ENCODE results near the gene MAPK13. TPM values are rescaled to one million over a fixed set of nuclear protein-coding genes. Genes with fewer than 3 reads are reported as not detected.

The MAPK13 gene
- total RNA-seq, 4 donors from 2014 or later, result 1.4 to 8.4 (median 3.1) TPM

- Histone ChIP-seq H3K27ac (no peak overlapping the region), H3K9me3 (no peaks in the 10 kb centered on the region), H3K36me3 (peaks cover 0 to 22% of the 10 kb centered on the region in 2 donors), H3K27me3 (no peaks in the 10 kb centered on the region), H3K4me1 (peaks cover 0 to 9% (median 5%) of the 10 kb centered on the region in 3 donors), H3K4me3 (no peak overlapping the region)
- ATAC-seq, result no peak
- TF ChIP-seq EP300 (IDR thresholded peaks at IDR 0.05), result no peak
- no peak for TF ChIP-seq POLR2A (IDR thresholded peaks at IDR 0.05)
- no peak for TF ChIP-seq CTCF (IDR thresholded peaks at IDR 0.05)
- TF ChIP-seq POLR2AphosphoS5 (IDR thresholded peaks at IDR 0.05), result no peak
- 89 to 96% methylated on average over 2 of the region's 2 CpGs for WGBS, 2 donors (ENCODE audit: low coverage in 1 of 2)
Measured at GRCh38 chr6:36116943-36117342, 13.4 kb upstream of the MAPK13 start.

GRCh38 chr6:36117658-36118549, 12.4 kb upstream of the MAPK13 start:
- Histone ChIP-seq H3K4me1 (peaks cover 0 to 9% (median 5%) of the 10 kb centered on the region in 3 donors), H3K27me3 (no peaks in the 10 kb centered on the region), H3K27ac (no peak overlapping the region), H3K4me3 (no peak overlapping the region), H3K36me3 (peaks cover 0 to 18% of the 10 kb centered on the region in 2 donors), H3K9me3 (no peaks in the 10 kb centered on the region)
- ATAC-seq, result no peak
- TF ChIP-seq POLR2AphosphoS5 (IDR thresholded peaks at IDR 0.05) (no peak), CTCF (IDR thresholded peaks at IDR 0.05) (no peak), POLR2A (IDR thresholded peaks at IDR 0.05) (no peak), EP300 (IDR thresholded peaks at IDR 0.05) (no peak)
- WGBS, 2 donors (ENCODE audit: low coverage in 1 of 2), result 79 to 96% methylated on average over 4 to 8 of the region's 8 CpGs

- H3K27me3 ChIP-seq, result no peaks in the 10 kb centered on the region
- WGBS, 2 donors (ENCODE audit: low coverage in 1 of 2), result 33 to 74% methylated on average over 1 to 3 of the region's 4 CpGs
- peaks cover 0 to 18% of the 10 kb centered on the region in 2 donors for H3K36me3 ChIP-seq
- no peak for TF ChIP-seq POLR2A (IDR thresholded peaks at IDR 0.05)
- H3K4me1 ChIP-seq, result peaks cover 0 to 11% (median 5%) of the 10 kb centered on the region in 3 donors
- H3K9me3 ChIP-seq, result no peaks in the 10 kb centered on the region
- ATAC-seq, result peak; percentile 75
- no peak overlapping the region for H3K4me3 ChIP-seq
- H3K27ac ChIP-seq, result no peak overlapping the region
Measured at GRCh38 chr6:36118550-36119107, 11.7 kb upstream of the MAPK13 start.

- Histone ChIP-seq H3K9me3 (no peaks in the 10 kb centered on the region), H3K36me3 (peaks cover 0 to 18% of the 10 kb centered on the region in 2 donors), H3K27ac (no peak overlapping the region), H3K4me3 (no peak overlapping the region), H3K4me1 (peaks cover 0 to 17% (median 5%) of the 10 kb centered on the region in 3 donors), H3K27me3 (no peaks in the 10 kb centered on the region)
- 74 to 100% methylated on average over 3 to 4 of the region's 4 CpGs for WGBS, 2 donors (ENCODE audit: low coverage in 1 of 2)
- ATAC-seq, result no peak
- TF ChIP-seq POLR2A (IDR thresholded peaks at IDR 0.05) (no peak), POLR2AphosphoS5 (IDR thresholded peaks at IDR 0.05) (no peak)
Measured at GRCh38 chr6:36119209-36119608, 11.1 kb upstream of the MAPK13 start.

GRCh38 chr6:36120018-36120417, 10.3 kb upstream of the MAPK13 start:
- Histone ChIP-seq H3K27ac (no peak overlapping the region), H3K36me3 (peaks cover 0 to 18% of the 10 kb centered on the region in 2 donors), H3K4me1 (peaks cover 0 to 20% (median 5%) of the 10 kb centered on the region in 3 donors), H3K27me3 (no peaks in the 10 kb centered on the region), H3K9me3 (no peaks in the 10 kb centered on the region), H3K4me3 (no peak overlapping the region)
- no peak for ATAC-seq
- WGBS, 2 donors (ENCODE audit: low coverage in 1 of 2), result 52 to 81% methylated on average over 2 to 6 of the region's 6 CpGs
- no peak for TF ChIP-seq POLR2A (IDR thresholded peaks at IDR 0.05)
- TF ChIP-seq POLR2AphosphoS5 (IDR thresholded peaks at IDR 0.05), result no peak
- TF ChIP-seq EP300 (IDR thresholded peaks at IDR 0.05), result no peak
- no peak for TF ChIP-seq CTCF (IDR thresholded peaks at IDR 0.05)
